ENCODE data around the gene ERF.
A peak's percentile ranks its signal among the peaks of the same experiment; 100 is the strongest.

The ERF gene

DNA sequence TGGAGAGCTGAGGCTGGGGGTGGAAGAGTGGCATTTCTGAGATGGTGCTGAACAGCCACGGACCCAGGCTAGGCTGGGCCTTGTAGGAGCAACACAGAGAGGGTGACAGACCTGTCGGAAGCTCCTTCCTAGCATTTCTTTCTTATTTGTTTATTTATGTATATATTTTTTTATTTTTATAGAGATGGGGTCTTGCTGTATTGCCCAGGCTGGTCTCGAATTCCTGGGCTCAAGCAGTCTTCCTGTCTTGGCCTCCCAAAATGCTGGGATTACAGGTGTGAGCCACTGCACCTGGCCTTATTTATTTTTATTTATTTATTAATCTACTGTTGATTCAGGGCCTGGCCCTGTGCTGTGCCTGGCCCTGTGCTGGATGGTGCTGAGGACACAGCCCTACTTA lies 20.6 kb upstream of the ERF start:
- TF ChIP-seq, protein P1, sequence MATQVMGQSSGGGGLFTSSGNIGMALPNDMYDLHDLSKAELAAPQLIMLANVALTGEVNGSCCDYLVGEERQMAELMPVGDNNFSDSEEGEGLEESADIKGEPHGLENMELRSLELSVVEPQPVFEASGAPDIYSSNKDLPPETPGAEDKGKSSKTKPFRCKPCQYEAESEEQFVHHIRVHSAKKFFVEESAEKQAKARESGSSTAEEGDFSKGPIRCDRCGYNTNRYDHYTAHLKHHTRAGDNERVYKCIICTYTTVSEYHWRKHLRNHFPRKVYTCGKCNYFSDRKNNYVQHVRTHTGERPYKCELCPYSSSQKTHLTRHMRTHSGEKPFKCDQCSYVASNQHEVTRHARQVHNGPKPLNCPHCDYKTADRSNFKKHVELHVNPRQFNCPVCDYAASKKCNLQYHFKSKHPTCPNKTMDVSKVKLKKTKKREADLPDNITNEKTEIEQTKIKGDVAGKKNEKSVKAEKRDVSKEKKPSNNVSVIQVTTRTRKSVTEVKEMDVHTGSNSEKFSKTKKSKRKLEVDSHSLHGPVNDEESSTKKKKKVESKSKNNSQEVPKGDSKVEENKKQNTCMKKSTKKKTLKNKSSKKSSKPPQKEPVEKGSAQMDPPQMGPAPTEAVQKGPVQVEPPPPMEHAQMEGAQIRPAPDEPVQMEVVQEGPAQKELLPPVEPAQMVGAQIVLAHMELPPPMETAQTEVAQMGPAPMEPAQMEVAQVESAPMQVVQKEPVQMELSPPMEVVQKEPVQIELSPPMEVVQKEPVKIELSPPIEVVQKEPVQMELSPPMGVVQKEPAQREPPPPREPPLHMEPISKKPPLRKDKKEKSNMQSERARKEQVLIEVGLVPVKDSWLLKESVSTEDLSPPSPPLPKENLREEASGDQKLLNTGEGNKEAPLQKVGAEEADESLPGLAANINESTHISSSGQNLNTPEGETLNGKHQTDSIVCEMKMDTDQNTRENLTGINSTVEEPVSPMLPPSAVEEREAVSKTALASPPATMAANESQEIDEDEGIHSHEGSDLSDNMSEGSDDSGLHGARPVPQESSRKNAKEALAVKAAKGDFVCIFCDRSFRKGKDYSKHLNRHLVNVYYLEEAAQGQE (IDR thresholded peaks at IDR 0.05; ENCODE audit: insufficient read depth in 1 of 2, low read depth in 2 of 2, low read length in 2 of 2), result no peak
- TF ChIP-seq SIN3A (IDR thresholded peaks at IDR 0.05; ENCODE audit: borderline replicate concordance, insufficient read depth, low read length), result no peak
- TF ChIP-seq FOXP2 (optimal IDR thresholded peaks at IDR 0.05; ENCODE audit: borderline replicate concordance, extremely low read depth, extremely low read length, insufficient read depth), result no peak
- TF ChIP-seq POLR2AphosphoS5 (IDR thresholded peaks at IDR 0.05; ENCODE audit: low read depth, low read length), result no peak
- no peak for TF ChIP-seq TAF1 (IDR thresholded peaks at IDR 0.05; ENCODE audit: borderline replicate concordance, insufficient read depth, low read length)

DNA sequence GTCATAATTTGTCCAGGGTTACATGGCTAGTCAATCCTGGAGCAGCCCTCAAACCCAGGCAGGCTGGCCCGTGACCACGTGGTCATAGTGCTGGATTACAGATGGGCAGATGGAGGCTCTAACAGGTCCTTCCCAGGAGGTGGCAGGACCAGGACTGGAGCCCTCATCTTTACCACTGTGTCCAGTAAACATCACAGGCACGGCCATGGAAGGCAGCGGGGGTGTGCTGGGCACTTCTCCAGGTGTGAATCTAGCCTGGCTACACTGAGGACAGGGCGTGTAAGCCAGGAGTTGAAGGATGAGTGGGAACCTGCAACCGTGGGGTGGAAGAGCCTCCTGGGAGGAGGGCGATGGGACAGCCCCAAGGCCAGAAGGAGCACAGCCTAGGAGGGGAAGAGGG lies 20.2 kb upstream of the ERF start:
- TF ChIP-seq SIN3A (IDR thresholded peaks at IDR 0.05; ENCODE audit: borderline replicate concordance, insufficient read depth, low read length) (no peak), TAF1 (IDR thresholded peaks at IDR 0.05; ENCODE audit: borderline replicate concordance, insufficient read depth, low read length) (no peak), FOXP2 (optimal IDR thresholded peaks at IDR 0.05; ENCODE audit: borderline replicate concordance, extremely low read depth, extremely low read length, insufficient read depth) (no peak), POLR2AphosphoS5 (IDR thresholded peaks at IDR 0.05; ENCODE audit: low read depth, low read length) (0 out of 2 replicates have a peak, but pooled peaks have one; percentile 16)

DNA sequence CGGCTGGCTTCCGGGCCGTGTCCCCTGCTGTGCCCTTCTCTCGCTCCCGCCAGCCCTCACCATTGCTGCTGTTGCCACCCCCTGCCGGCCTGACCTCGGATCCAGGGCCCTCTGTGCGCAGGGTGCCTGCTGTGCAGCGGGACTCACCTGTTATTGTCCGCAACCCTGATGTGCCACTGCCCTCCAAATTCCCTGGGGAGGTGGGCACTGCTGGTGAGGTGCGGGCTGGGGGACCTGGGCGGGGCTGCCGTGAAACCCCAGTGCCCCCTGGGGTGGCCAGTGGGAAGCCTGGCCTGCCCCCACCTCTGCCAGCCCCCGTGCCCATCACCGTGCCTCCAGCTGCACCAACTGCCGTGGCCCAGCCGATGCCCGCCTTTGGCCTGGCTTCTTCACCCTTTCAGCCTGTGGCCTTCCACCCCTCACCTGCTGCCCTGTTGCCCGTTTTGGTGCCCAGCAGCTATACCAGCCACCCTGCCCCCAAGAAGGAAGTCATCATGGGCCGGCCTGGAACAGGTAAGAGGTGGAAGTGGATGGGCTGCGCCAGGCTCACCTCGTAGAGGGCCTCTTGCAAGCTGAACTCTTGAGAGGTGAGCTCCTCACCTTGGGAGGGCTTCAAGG lies 19.2 kb upstream of the ERF start:
- TF ChIP-seq, protein P1 (IDR thresholded peaks at IDR 0.05; ENCODE audit: insufficient read depth in 1 of 2, low read depth in 2 of 2, low read length in 2 of 2), result no peak
- TF ChIP-seq POLR2AphosphoS5 (IDR thresholded peaks at IDR 0.05; ENCODE audit: low read depth, low read length), result no peak; the same call in 1 of the 2 replicates
- TF ChIP-seq TAF1 (IDR thresholded peaks at IDR 0.05; ENCODE audit: borderline replicate concordance, insufficient read depth, low read length), result no peak
- no peak for TF ChIP-seq FOXP2 (optimal IDR thresholded peaks at IDR 0.05; ENCODE audit: borderline replicate concordance, extremely low read depth, extremely low read length, insufficient read depth)
- TF ChIP-seq SIN3A (IDR thresholded peaks at IDR 0.05; ENCODE audit: borderline replicate concordance, insufficient read depth, low read length), result no peak

DNA sequence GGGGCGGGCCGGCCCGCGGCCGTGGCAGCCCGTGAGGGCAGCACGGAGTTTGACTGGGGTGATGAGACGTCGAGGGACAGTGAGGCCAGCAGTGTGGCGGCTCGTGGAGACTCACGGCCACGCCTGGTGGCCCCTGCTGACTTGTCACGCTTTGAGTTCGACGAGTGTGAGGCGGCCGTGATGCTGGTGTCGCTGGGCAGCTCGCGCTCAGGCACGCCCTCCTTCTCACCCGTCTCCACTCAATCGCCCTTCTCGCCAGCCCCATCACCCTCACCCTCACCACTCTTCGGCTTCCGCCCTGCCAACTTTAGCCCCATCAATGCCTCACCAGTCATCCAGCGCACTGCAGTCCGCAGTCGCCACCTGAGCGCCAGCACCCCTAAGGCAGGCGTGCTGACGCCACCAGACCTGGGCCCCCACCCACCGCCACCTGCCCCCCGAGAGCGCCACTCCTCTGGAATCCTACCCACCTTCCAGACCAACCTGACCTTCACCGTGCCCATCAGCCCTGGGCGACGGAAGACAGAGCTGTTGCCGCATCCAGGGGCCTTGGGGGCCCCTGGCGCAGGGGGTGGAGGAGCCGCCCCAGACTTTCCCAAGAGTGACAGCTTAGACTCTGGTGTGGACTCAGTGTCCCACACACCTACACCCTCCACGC lies 18.6 kb upstream of the ERF start:
- TF ChIP-seq, protein P1 (IDR thresholded peaks at IDR 0.05; ENCODE audit: insufficient read depth in 1 of 2, low read depth in 2 of 2, low read length in 2 of 2), result no peak
- TF ChIP-seq POLR2AphosphoS5 (IDR thresholded peaks at IDR 0.05; ENCODE audit: low read depth, low read length) (no peak), SIN3A (IDR thresholded peaks at IDR 0.05; ENCODE audit: borderline replicate concordance, insufficient read depth, low read length) (no peak), FOXP2 (optimal IDR thresholded peaks at IDR 0.05; ENCODE audit: borderline replicate concordance, extremely low read depth, extremely low read length, insufficient read depth) (no peak), TAF1 (IDR thresholded peaks at IDR 0.05; ENCODE audit: borderline replicate concordance, insufficient read depth, low read length) (no peak)

DNA sequence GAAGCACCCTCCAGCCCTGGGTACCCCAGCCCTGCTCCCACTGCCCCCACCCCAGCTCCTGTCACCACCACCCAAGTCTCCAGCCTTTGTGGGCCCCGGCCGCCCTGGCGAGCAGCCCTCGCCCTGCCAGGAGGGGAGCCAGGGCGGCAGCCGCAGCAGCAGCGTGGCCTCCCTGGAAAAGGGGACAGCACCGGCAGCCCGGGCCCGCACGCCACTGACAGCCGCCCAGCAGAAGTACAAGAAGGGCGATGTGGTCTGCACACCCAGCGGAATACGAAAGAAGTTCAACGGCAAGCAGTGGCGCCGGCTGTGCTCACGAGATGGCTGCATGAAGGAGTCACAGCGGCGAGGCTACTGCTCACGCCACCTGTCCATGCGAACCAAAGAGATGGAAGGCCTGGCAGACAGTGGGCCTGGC lies 18.1 kb upstream of the ERF start:
- TF ChIP-seq FOXP2 (optimal IDR thresholded peaks at IDR 0.05; ENCODE audit: borderline replicate concordance, extremely low read depth, extremely low read length, insufficient read depth) (no peak), POLR2AphosphoS5 (IDR thresholded peaks at IDR 0.05; ENCODE audit: low read depth, low read length) (no peak), SIN3A (IDR thresholded peaks at IDR 0.05; ENCODE audit: borderline replicate concordance, insufficient read depth, low read length) (no peak), TAF1 (IDR thresholded peaks at IDR 0.05; ENCODE audit: borderline replicate concordance, insufficient read depth, low read length) (no peak)
- TF ChIP-seq, protein P1 (IDR thresholded peaks at IDR 0.05; ENCODE audit: insufficient read depth in 1 of 2, low read depth in 2 of 2, low read length in 2 of 2), result no peak

All from PFSK-1 (cell line).